Islet of Langerhans (tissue), 1 donor: Measurements from ENCODE around the gene KRTAP7-1.

Experiments used
- FAIRE-seq: peaks from one replicate; lab custom pipeline; 2011; peaks lifted over from hg19 to GRCh38; lab: Jason Lieb, UNC

KRTAP7-1 gene, protein sequence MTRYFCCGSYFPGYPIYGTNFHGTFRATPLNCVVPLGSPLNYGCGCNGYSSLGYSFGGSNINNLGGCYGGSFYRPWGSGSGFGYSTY

DNA sequence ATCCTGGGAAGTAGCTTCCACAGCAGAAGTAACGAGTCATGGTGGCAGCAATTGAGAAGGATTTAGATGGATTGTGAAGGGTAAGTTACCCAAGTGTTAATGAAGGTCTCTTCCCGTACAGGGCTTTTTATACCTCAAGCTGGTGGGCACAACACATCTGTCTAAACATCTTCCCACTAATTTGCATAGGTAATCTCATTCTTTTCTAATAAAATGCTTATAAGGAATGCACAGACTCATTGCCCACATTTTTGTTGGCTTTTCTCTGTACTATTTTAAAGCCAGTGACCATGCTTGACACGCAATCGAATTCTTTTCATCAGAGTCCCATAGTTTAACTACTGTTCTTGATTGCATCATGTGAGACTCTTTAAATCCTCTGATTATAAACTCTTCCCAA, at the start of gene KRTAP7-1:
KRTAP7-1 (minus strand) TSS at position 101 of the 400 bp plus-strand sequence; CDS start at position 40, 61 bp downstream.
- FAIRE-seq = no peak

- no peak for FAIRE-seq
Measured at GRCh38 chr21:30874526-30874925, 45.0 kb upstream of the KRTAP7-1 start.

GRCh38 chr21:30847627-30848500, 18.3 kb upstream of the KRTAP7-1 start:
- no peak for FAIRE-seq

DNA sequence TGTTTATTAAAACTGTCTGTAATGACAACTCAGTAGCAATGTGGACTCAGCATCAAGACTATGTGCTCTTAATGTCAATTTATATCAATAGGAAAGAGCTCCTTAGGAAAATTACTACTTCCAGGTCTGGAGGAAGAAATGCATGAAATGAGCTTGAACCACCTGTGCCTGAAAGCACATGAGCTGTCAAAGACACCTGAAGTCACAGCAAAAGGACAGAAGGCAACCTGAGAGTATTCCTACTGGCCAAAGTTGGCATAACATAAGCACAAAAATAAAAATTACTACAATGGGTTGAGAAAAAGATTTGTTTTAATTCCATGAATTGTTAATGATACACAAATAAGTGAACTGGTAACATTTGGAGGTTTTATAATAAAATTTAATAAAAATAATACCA, 13.4 kb upstream of the KRTAP7-1 start:
- FAIRE-seq = no peak

GRCh38 chr21:30839304-30839703, 9.7 kb upstream of the KRTAP7-1 start:
- no peak for FAIRE-seq

DNA sequence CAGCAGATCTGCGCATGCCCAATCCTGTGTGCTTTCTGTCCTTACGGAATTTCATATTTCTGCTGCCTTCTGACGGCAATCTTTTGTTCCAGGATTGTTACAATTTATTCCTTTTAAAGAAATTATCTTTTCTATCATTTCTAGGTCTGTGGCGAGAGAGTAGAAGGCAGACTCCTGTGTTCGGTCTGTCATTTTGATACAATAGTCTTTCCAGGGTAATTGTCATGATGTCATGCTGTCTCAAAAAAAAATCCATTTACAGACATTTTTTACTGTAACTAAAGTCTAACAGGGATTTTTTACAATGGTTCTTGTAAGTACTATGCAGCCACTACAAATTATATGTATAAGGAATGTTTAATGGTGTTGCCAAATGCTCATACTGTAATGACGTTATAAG, 9.0 kb upstream of the KRTAP7-1 start:
- no peak for FAIRE-seq

DNA sequence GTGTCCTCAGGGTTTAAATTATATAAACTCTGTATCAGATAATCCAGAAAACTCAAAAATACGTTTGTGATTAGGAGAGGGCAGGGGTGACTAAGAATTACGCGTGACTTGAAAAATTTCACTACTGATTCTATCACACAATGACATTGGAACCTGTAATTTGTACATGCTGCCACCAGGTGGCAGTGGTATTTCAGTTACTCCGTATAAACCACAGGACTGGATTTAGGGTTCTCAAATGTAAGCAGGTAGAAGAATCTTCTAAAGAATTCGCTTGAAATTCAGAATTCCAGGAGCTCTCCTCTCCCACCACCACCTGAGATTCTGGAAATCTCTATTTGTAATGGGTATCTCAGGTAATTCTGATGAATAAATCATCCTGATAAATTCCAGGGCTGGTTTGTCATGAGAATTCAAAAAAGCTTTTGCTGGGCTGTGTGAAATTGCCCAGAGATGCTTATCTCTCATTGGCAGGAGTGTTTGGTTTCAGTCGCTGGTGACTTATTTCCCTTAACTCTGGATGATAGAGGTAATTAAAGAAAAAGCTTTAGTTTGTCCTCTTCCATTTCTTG, 1.7 kb upstream of the KRTAP7-1 start:
- no peak for FAIRE-seq

GRCh38 chr21:30818837-30819610, 10.5 kb downstream of the KRTAP7-1 start:
- FAIRE-seq = no peak

DNA sequence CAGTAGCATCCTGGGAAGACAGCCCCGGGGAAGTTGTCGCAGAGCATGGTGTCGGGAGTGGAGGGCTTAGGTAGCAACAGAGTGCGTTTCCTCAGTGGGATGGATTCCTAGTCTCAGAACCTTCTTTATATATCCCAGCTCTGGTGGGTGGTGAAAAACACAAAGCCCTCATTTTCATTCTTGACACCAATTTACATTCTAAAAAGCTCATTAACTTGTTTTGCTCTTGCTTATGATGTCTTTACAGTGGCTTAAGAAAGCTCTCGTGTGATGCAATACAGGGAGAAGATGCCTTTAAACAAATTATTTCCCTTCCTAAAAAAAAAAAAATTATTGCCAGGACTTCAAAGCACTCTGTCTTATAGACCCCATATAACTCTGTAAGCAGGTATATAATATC, 16.4 kb downstream of the KRTAP7-1 start, which contains the start of gene KRTAP8-1:
KRTAP8-1 (minus strand) TSS at position 101 of the 400 bp plus-strand sequence; CDS start at position 47, 54 bp downstream.
- FAIRE-seq = no peak

DNA sequence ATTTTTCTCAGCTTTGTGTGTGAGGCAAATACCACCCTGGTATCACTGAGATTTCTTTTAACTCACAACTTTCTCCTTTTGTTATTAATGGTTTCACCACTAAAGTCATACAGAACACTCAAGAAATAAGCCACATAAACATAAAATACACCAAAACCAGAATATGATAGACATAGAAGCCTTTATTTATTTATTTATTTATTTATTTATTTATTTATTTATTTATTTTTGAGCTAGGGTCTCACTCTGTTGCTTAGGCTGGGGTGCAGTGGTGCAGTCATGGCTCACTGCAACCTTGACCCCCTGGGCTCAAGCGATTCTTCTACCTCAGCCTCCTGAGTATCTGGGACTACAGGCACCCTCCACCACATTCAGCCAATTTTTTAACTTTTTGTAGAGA, 29.0 kb downstream of the KRTAP7-1 start:
- no peak for FAIRE-seq

DNA sequence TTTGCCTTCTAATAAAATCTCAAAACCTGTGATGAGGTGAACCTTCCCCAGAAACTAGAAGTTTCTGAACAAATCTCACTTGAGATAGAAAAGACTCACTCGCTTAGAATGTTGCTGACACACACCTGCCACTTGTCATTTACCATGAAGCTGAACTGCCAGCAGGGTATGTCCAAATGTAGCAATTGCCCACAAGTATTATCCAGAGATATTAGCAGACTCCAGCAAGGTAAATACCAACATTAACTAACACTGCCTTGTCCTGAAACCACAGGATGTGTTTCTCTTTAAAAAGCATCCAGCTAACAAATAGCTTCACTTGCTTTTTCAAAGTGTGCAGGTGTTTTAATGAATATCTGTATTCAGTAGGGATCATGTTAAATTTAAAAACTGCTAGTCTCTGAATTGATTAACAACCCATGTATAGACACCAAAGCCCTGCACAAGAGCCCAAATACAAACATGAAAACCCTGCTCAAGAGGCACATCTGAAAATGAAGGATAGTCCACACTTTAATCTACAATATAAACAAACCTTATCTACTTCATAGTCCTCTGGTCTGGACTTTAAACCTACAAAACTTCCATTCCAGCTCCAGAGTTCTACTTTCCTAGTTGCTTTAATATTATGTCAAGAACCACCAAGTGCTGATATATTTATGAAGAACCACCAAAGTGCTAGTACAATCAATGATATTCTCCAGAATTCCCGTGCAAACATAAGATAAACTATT, 35.8 kb downstream of the KRTAP7-1 start:
- no peak for FAIRE-seq

- no peak for FAIRE-seq
Measured at GRCh38 chr21:30779249-30779648, 50.3 kb downstream of the KRTAP7-1 start.
